Thymus (tissue), 14 donors: ENCODE data around the gene ATOH7. TPM values are rescaled to one million over a fixed set of nuclear protein-coding genes. Genes with fewer than 3 reads are reported as not detected.
"Not testable (repeated sequence)": the region's sequence is repeated elsewhere in the genome, so short reads cannot be mapped to it uniquely, and the experiment has no call there.

Experiments
- DNase-seq, 9 donors: peaks; one replicate each; pipeline ENCODE4 v3.0.0-alpha.2; 2013; ENCODE audit warnings: low spot score in 9 of 9, low read depth in 6 of 9, missing footprints in 1 of 9
- H3K27ac ChIP-seq, 2 donors: one replicate each; pipeline ENCODE4 v1.5.1; 2013; ENCODE audit warnings: control low read depth in 1 of 2, low read depth in 1 of 2, low read length in 1 of 2, mild to moderate bottlenecking in 1 of 2, moderate library complexity in 1 of 2
- H3K27me3 ChIP-seq, 2 donors: one replicate each; pipeline ENCODE4 v1.5.1; 2013; ENCODE audit warnings: low read length in 1 of 2; ENCODE audit not compliant: control insufficient read depth in 2 of 2, insufficient read depth in 1 of 2
- H3K36me3 ChIP-seq, 2 donors: one replicate each; pipeline ENCODE4 v1.5.1; 2013; ENCODE audit warnings: low read length in 1 of 2, mild to moderate bottlenecking in 1 of 2, moderate library complexity in 1 of 2; ENCODE audit not compliant: control insufficient read depth in 2 of 2, insufficient read depth in 2 of 2
- H3K4me1 ChIP-seq, 2 donors: one replicate each; pipeline ENCODE4 v1.5.1; 2013; ENCODE audit warnings: low read length in 2 of 2; ENCODE audit not compliant: control insufficient read depth in 2 of 2, insufficient read depth in 2 of 2
- H3K4me3 ChIP-seq, 2 donors: one replicate each; pipeline ENCODE4 v1.5.1; 2013; ENCODE audit warnings: low read length in 2 of 2, control low read depth in 1 of 2, mild to moderate bottlenecking in 1 of 2
- H3K9me3 ChIP-seq, 2 donors: one replicate each; pipeline ENCODE4 v1.5.1; 2013; ENCODE audit warnings: low read length in 1 of 2, mild to moderate bottlenecking in 1 of 2; ENCODE audit not compliant: control insufficient read depth in 2 of 2, insufficient read depth in 1 of 2
- WGBS: extraction: QIAGEN DNeasy Blood & Tissue Kit; methylation state at CpG from one replicate; pipeline ENCODE4 v1.1.7; 2013; 5-methylcytosine and 5-hydroxymethylcytosine counted together
- long read RNA-seq, 10 donors: transcript quantifications; one replicate each; lab custom pipeline, GENCODE V29; 2026
- polyA plus RNA-seq: library from polyadenylated mRNA; stranded (reverse); fragments of 200-250 nt; gene quantifications from one replicate; pipeline ENCODE4 v1.2.3, GENCODE V29; 2013
- total RNA-seq: library from RNA; stranded (reverse); fragments of 120-200 nt; gene quantifications from one replicate; pipeline ENCODE4 v1.2.4, GENCODE V29; 2013
- donor health status: healthy.

ATOH7 gene
- total RNA-seq (0.05 TPM), polyA plus RNA-seq (0.16 TPM)
- long read RNA-seq, donor 1, result 0 reads
- long read RNA-seq, donor 2, result 0 reads
- long read RNA-seq, donor 3, result 0 reads
- long read RNA-seq, donor 4, result 0 reads
- long read RNA-seq, donor 5, result 0 reads
- long read RNA-seq, donor 6, result 0 reads
- long read RNA-seq, donor 7, result 0 reads
- long read RNA-seq, donor 8, result 0 reads
- long read RNA-seq, donor 9, result 0 reads
- long read RNA-seq, donor 10, partial matches to known transcripts, result 0 of 1 reads
- long read RNA-seq, donor 10, other reads (novel, unspliced or antisense), result 0 of 1 reads

- Histone ChIP-seq H3K27ac (no peak within 1 kb of the TSS), H3K36me3 (no peaks in the 10 kb centered on the region), H3K9me3 (no peaks in the 10 kb centered on the region), H3K27me3 (peaks cover 12 to 40% of the 10 kb centered on the region in 2 donors), H3K4me1 (peaks cover 0 to 7% of the 10 kb centered on the region in 2 donors), H3K4me3 (peak within 1 kb of the TSS; percentile 39 to 41)
- no peak for DNase-seq
- WGBS, result 77% methylated on average over 13 of the region's 13 CpGs
Measured at GRCh38 chr10:68231817-68232251, at the start of gene ATOH7. Gene ATOH7, minus strand, starts transcription at chr10:68232113. Its CDS starts 436 bp downstream, at chr10:68231677.

- H3K9me3 ChIP-seq, result peaks cover 0 to 15% of the 10 kb centered on the region in 2 donors
- no peaks in the 10 kb centered on the region for H3K27me3 ChIP-seq
- H3K27ac ChIP-seq, result no peak overlapping the region
- H3K4me1 ChIP-seq, result no peaks in the 10 kb centered on the region
- WGBS, result 96% methylated on average over 4 of the region's 4 CpGs
- H3K36me3 ChIP-seq, result no peaks in the 10 kb centered on the region
- no peak for DNase-seq
- no peak overlapping the region for H3K4me3 ChIP-seq
Measured at GRCh38 chr10:68280758-68281157, 48.8 kb upstream of the ATOH7 start.

GRCh38 chr10:68278906-68279753 lies 47.2 kb upstream of the ATOH7 start:
- H3K27me3 ChIP-seq, DNase-seq, H3K4me3 ChIP-seq, H3K27ac ChIP-seq, H3K36me3 ChIP-seq, H3K4me1 ChIP-seq: not testable (repeated sequence)
- 98% methylated on average over 70 of the region's 70 CpGs for WGBS
- peaks cover 0 to 15% of the 10 kb centered on the region in 2 donors for H3K9me3 ChIP-seq

- H3K27me3 ChIP-seq, H3K27ac ChIP-seq, H3K4me3 ChIP-seq, H3K36me3 ChIP-seq, H3K4me1 ChIP-seq, DNase-seq: not testable (repeated sequence)
- 98% methylated on average over 2 of the region's 2 CpGs for WGBS
- peaks cover 0 to 15% of the 10 kb centered on the region in 2 donors for H3K9me3 ChIP-seq
Measured at GRCh38 chr10:68277814-68278213, 45.9 kb upstream of the ATOH7 start.

- no peak for DNase-seq
- Histone ChIP-seq H3K4me3 (no peak overlapping the region), H3K4me1 (no peaks in the 10 kb centered on the region), H3K9me3 (peaks cover 0 to 15% of the 10 kb centered on the region in 2 donors), H3K27me3 (no peaks in the 10 kb centered on the region), H3K36me3 (no peaks in the 10 kb centered on the region), H3K27ac (no peak overlapping the region)
Measured at GRCh38 chr10:68276224-68276623, 44.3 kb upstream of the ATOH7 start.

GRCh38 chr10:68275600-68276126 lies 43.8 kb upstream of the ATOH7 start:
- Histone ChIP-seq H3K9me3 (peaks cover 0 to 15% of the 10 kb centered on the region in 2 donors), H3K27ac (no peak overlapping the region), H3K4me3 (no peak overlapping the region), H3K27me3 (no peaks in the 10 kb centered on the region), H3K4me1 (no peaks in the 10 kb centered on the region), H3K36me3 (no peaks in the 10 kb centered on the region)
- no peak for DNase-seq
- WGBS, result 100% methylated on average over 2 of the region's 2 CpGs

- no peaks in the 10 kb centered on the region for H3K27me3 ChIP-seq
- H3K4me3 ChIP-seq, result no peak overlapping the region
- H3K27ac ChIP-seq, result no peak overlapping the region
- H3K36me3 ChIP-seq, result no peaks in the 10 kb centered on the region
- no peak for DNase-seq
- no peaks in the 10 kb centered on the region for H3K4me1 ChIP-seq
- H3K9me3 ChIP-seq, result peaks cover 0 to 3% of the 10 kb centered on the region in 2 donors
Measured at GRCh38 chr10:68272833-68273232, 40.9 kb upstream of the ATOH7 start.

GRCh38 chr10:68271196-68271882 lies 39.4 kb upstream of the ATOH7 start:
- 91% methylated on average over 7 of the region's 7 CpGs for WGBS
- Histone ChIP-seq H3K4me1 (no peaks in the 10 kb centered on the region), H3K36me3 (no peaks in the 10 kb centered on the region), H3K9me3 (no peaks in the 10 kb centered on the region), H3K4me3 (no peak overlapping the region), H3K27me3 (no peaks in the 10 kb centered on the region), H3K27ac (no peak overlapping the region)
- DNase-seq, result no peak
